K562 (cell line): ENCODE results near the gene NENF.

ENCODE experiments used
- CHCHD3 ChIP-seq: fragments of 250-450 bp; sonication (Bioruptor Pico); IDR thresholded peaks from 2 replicates; pipeline ENCODE4 v2.1.2; 2022; ENCODE audit warnings: mild to moderate bottlenecking
- RFX5 ChIP-seq: IDR thresholded peaks from 2 replicates; pipeline ENCODE4 v1.6.1; 2011; ENCODE audit warnings: low read depth, mild to moderate bottlenecking, improper control_type of control experiment, low read length
- TF ChIP-seq, protein P1 (sequence below), 3 experiments: IDR thresholded peaks in 2 of 3; conservative IDR thresholded peaks in 1 of 3; 2 replicates each; pipeline ENCODE4 v1.5.1; 2011 to 2012; ENCODE audit warnings: low read length in 3 of 3, mild to moderate bottlenecking in 3 of 3, control low read depth in 2 of 3, improper control_type of control experiment in 1 of 3, inconsistent platforms in 1 of 3, low read depth in 1 of 3, mixed read lengths in 1 of 3, moderate library complexity in 1 of 3; ENCODE audit not compliant: insufficient read depth in 2 of 3

DNA sequence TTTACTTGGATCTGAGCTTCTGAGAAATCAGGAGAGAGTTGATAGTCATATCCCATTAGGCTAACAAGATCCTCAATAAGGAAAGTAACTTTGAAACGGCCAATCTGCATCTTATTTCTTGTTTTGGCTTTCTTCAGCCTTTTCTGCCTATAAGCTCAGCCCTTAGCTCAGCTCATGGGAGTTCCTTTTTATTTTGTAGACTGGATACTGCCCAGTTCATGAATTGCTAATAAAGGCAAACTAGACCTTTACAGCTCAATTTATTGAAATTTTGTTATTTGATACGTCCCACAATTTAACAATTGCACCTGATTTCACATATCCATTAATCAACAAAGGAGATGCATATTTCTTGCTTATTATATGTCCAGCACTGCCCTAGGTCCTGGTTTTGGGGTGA is 22.7 kb downstream of the NENF start:
- TF ChIP-seq RFX5 (no peak), CHCHD3 (CRISPR knock-in tag) (no peak)
- TF ChIP-seq, protein P1, sequence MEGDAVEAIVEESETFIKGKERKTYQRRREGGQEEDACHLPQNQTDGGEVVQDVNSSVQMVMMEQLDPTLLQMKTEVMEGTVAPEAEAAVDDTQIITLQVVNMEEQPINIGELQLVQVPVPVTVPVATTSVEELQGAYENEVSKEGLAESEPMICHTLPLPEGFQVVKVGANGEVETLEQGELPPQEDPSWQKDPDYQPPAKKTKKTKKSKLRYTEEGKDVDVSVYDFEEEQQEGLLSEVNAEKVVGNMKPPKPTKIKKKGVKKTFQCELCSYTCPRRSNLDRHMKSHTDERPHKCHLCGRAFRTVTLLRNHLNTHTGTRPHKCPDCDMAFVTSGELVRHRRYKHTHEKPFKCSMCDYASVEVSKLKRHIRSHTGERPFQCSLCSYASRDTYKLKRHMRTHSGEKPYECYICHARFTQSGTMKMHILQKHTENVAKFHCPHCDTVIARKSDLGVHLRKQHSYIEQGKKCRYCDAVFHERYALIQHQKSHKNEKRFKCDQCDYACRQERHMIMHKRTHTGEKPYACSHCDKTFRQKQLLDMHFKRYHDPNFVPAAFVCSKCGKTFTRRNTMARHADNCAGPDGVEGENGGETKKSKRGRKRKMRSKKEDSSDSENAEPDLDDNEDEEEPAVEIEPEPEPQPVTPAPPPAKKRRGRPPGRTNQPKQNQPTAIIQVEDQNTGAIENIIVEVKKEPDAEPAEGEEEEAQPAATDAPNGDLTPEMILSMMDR (IDR thresholded peaks at IDR 0.05 in 2 of 3, conservative IDR thresholded peaks at IDR 0.05 in 1 of 3; ENCODE audit: insufficient read depth in 2 of 3, low read depth in 1 of 3, low read length in 3 of 3): no peak
